ENCODE measurements around the gene GLT6D1. TPM values are rescaled to one million over a fixed set of nuclear protein-coding genes. Genes with fewer than 3 reads are reported as not detected.

GLT6D1 gene
- total and polyA plus RNA-seq, 2 of the 8 experiments (the other 6 are each of a cell fraction or from before 2014, with no cell fraction given): 1.3 to 2.1 TPM

DNA sequence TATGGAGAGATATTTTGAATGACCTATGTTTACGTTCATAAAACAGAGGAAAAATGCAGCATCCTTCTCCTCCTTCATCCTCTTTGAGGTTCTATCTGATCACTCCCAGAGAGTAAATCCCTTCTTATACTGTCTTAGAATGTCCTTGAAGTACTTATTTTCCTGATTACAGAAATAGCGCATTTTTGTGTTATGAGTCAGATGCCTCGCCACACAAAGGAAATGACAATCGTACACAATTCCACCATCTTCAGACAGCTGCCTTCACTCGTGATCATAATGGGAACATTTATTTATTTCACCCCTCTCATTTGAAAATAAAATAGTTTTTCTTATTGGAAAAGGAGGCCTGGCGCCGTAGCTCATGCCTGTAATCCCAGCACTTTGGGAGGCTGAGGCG, 2.4 kb upstream of the GLT6D1 start:
- TF ChIP-seq, protein P1, sequence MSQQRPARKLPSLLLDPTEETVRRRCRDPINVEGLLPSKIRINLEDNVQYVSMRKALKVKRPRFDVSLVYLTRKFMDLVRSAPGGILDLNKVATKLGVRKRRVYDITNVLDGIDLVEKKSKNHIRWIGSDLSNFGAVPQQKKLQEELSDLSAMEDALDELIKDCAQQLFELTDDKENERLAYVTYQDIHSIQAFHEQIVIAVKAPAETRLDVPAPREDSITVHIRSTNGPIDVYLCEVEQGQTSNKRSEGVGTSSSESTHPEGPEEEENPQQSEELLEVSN (IDR thresholded peaks at IDR 0.05): no peak
- no peak overlapping the region for H3K27ac ChIP-seq (ENCODE audit: low read depth, low read length)
- no peak overlapping the region for H3K18ac ChIP-seq (ENCODE audit: extremely low read depth, low read length)
- no peak overlapping the region for H3K56ac ChIP-seq (replicated peaks; ENCODE audit: insufficient read length, low read depth, low read length)
- no peak overlapping the region for H2AK5ac ChIP-seq (ENCODE audit: low read depth, low read length)
- no peaks in the 10 kb centered on the region for H3K79me1 ChIP-seq (ENCODE audit: low read depth, low read length)
- H3K23ac ChIP-seq (ENCODE audit: insufficient read length): no peak overlapping the region
- no peak overlapping the region for H2BK120ac ChIP-seq (replicated peaks; ENCODE audit: low read depth, low read length)
- no peaks in the 10 kb centered on the region; the same call in 1 of the 2 replicates for H3K23me2 ChIP-seq (ENCODE audit: low read depth, low read length)
- no peak overlapping the region for H3K9ac ChIP-seq (replicated peaks in 1 of 4; ENCODE audit: extremely low read depth in 1 of 4, low read depth in 3 of 4, low read length in 3 of 4)
- peaks cover 0 to 8% of the 10 kb centered on the region in 2 experiments; a peak in 3 of 4 replicates for H3K9me3 ChIP-seq (ENCODE audit: insufficient read depth in 2 of 2, low read depth in 1 of 2, low read length in 1 of 2)
- no peak overlapping the region for H4K91ac ChIP-seq (replicated peaks; ENCODE audit: insufficient read length, low read length)
- H2AFZ ChIP-seq (ENCODE audit: low read length): no peak overlapping the region
- H4K20me1 ChIP-seq (replicated peaks in 1 of 2; ENCODE audit: control insufficient read depth in 1 of 2, insufficient read depth in 2 of 2, low read length in 2 of 2): no peaks in the 10 kb centered on the region
- peaks cover 0 to 5% (median 0%) of the 10 kb centered on the region in 4 experiments; a peak in 2 of 8 replicates for H3K36me3 ChIP-seq (ENCODE audit: control insufficient read depth in 2 of 4, insufficient read depth in 4 of 4, low read length in 3 of 4)
- peaks cover 0 to 4% (median 2%) of the 10 kb centered on the region in 4 experiments; a peak in 3 of 7 replicates for H3K4me1 ChIP-seq (replicated peaks in 1 of 4; ENCODE audit: control insufficient read depth in 3 of 4, insufficient read depth in 4 of 4, low read length in 3 of 4)
- no peak overlapping the region for H4K5ac ChIP-seq (ENCODE audit: insufficient read length, low read depth, low read length)
- H3K4ac ChIP-seq (replicated peaks; ENCODE audit: insufficient read length, low read depth, low read length): no peak overlapping the region
- FAIRE-seq (no peak), DNase-seq (ENCODE audit: low read depth in 1 of 2, low spot score in 2 of 2) (no peak)
- H3K4me2 ChIP-seq (ENCODE audit: insufficient read depth in 1 of 2, low read depth in 2 of 2, low read length in 2 of 2): no peak overlapping the region
- H2BK12ac ChIP-seq (ENCODE audit: low read depth, low read length): no peak overlapping the region
- no peaks in the 10 kb centered on the region for H3K79me2 ChIP-seq (ENCODE audit: control insufficient read depth in 1 of 2, insufficient read depth in 2 of 2, low read length in 2 of 2)
- WGBS, 2 experiments (ENCODE audit: extremely low coverage in 1 of 2, insufficient coverage in 1 of 2, insufficient read length in 1 of 2, insufficient replicate concordance in 2 of 2, low coverage in 1 of 2, low lambda C conversion rate in 2 of 2, missing lambda C conversion rate in 1 of 2): 92% methylated on average over 8 of the region's 8 CpGs; no CpG with 5 or more reads in 1 of the 2 experiments
- ChIA-PET POLR2A (ENCODE audit: partially characterized antibody) (no interaction called here), CTCF (ENCODE audit: partially characterized antibody) (interaction anchor here (1.2 kb wide), 1 partner anchor 26 kb away, joined by 3 read pairs; no protein-coding TSS in a partner anchor)
- H2BK15ac ChIP-seq (ENCODE audit: low read length): no peak overlapping the region
- no peak overlapping the region for H3K14ac ChIP-seq (ENCODE audit: insufficient read length)
- H3K27me3 ChIP-seq (replicated peaks in 1 of 4; ENCODE audit: control insufficient read depth in 3 of 4, extremely low read depth in 1 of 4, insufficient read depth in 3 of 4, low read length in 3 of 4): no peaks in the 10 kb centered on the region
- H4K8ac ChIP-seq (ENCODE audit: extremely low read depth, insufficient read depth, low read length): no peak overlapping the region
- H2BK20ac ChIP-seq (ENCODE audit: low read length): no peak overlapping the region
- H2BK5ac ChIP-seq (ENCODE audit: low read depth, low read length): no peak overlapping the region
- H3K4me3 ChIP-seq (ENCODE audit: extremely low read depth in 1 of 4, insufficient read depth in 2 of 4, low read depth in 3 of 4, low read length in 4 of 4): no peak overlapping the region

All from H1 (cell line).